ENCODE data around the gene MTARC2. TPM values are rescaled to one million over a fixed set of nuclear protein-coding genes. Genes with fewer than 3 reads are reported as not detected.

Gene MTARC2
- total RNA-seq, result 10 to 100 TPM; 26.7 to 41.8 (median 35.6) TPM
- long read RNA-seq, donor 1, transcript MARC2-202 (8 exons, 2,134 nt), result major isoform, 15 of 32 reads
- long read RNA-seq, donor 1, partial matches to known transcripts, result 5 of 32 reads
- long read RNA-seq, donor 1, other reads (novel, unspliced or antisense), result 9 of 32 reads
- long read RNA-seq, donor 2, transcript MARC2-202 (8 exons, 2,134 nt), result major isoform, 17 of 26 reads
- long read RNA-seq, donor 2, partial matches to known transcripts, result 1 of 26 reads
- long read RNA-seq, donor 2, other reads (novel, unspliced or antisense), result 6 of 26 reads

DNA sequence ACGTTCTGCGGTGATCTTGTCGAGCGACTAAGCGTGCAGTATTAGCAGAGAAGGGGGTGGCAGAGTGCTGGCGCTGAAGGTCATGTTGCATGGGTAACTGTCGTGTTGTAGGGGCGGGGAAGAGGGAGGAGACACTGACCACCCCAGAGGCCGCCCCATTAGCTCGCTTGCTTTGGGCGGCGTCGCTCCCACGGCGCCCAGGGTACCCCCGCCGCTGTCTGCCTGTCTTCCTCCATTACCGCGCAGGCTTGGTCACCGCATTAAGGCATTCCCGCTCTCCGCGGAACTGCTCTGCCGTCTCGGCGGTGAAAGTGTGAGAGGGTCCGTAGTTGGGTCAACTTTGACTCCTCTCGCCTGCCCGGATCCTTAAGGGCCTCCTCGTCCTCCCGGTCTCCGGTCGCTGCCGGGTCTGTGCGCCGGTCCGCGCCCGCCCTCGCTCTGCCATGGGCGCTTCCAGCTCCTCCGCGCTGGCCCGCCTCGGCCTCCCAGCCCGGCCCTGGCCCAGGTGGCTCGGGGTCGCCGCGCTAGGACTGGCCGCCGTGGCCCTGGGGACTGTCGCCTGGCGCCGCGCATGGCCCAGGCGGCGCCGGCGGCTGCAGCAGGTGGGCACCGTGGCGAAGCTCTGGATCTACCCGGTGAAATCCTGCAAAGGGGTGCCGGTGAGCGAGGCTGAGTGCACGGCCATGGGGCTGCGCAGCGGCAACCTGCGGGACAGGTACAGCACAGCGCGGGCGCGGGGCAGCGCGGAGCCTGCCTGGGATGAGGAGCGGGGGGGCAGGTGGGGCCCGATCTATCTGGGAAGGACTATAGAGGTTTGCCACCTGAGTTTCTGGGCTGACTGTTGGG lies at the start of gene MTARC2:
TSS of gene MTARC2 (plus strand) at position 234 of the 846 bp plus-strand sequence. CDS start at position 444, 210 bp downstream.
- Histone ChIP-seq H3K36me3 (ENCODE audit: low read depth) (no peaks in the 10 kb centered on the region), H3K9me3 (no peaks in the 10 kb centered on the region), H3K4me3 (peak within 1 kb of the TSS; percentile 52), H3K4me1 (ENCODE audit: low read depth) (peaks cover 24% of the 10 kb centered on the region)
- TF ChIP-seq, protein P1, sequence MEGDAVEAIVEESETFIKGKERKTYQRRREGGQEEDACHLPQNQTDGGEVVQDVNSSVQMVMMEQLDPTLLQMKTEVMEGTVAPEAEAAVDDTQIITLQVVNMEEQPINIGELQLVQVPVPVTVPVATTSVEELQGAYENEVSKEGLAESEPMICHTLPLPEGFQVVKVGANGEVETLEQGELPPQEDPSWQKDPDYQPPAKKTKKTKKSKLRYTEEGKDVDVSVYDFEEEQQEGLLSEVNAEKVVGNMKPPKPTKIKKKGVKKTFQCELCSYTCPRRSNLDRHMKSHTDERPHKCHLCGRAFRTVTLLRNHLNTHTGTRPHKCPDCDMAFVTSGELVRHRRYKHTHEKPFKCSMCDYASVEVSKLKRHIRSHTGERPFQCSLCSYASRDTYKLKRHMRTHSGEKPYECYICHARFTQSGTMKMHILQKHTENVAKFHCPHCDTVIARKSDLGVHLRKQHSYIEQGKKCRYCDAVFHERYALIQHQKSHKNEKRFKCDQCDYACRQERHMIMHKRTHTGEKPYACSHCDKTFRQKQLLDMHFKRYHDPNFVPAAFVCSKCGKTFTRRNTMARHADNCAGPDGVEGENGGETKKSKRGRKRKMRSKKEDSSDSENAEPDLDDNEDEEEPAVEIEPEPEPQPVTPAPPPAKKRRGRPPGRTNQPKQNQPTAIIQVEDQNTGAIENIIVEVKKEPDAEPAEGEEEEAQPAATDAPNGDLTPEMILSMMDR (IDR thresholded peaks at IDR 0.05), result no peak
- DNase-seq, result peak; percentile 83 to 84 (median 83)
- peak; percentile 89 for ATAC-seq
- intact Hi-C loops (cut with DNase I, micrococcal nuclease), result no loop called here

DNA sequence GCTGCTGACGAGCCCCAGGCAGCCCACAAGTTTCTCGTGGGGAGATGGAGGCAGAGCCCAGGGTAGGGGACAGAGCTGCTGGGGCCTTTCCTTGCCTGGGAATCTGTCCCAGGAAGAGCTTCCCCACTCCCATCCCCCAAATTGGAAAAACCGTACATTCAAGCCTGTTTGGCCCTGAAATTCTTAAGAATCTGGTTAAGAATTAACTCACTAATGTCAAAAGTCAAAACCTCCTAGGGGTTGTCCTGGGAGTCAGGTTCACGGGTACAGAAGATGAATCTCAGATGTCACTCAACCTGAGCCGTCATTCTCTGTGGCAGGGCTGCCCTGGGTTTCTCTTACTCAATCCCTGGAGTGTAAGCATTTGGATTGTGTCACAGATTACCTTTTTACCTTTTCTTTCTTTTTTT lies 49.5 kb upstream of the MTARC2 start:
- TF ChIP-seq, protein P1 (IDR thresholded peaks at IDR 0.05), result no peak
- Histone ChIP-seq H3K4me3 (no peak overlapping the region), H3K9me3 (no peaks in the 10 kb centered on the region), H3K4me1 (ENCODE audit: low read depth) (no peaks in the 10 kb centered on the region), H3K36me3 (ENCODE audit: low read depth) (no peaks in the 10 kb centered on the region)
- intact Hi-C loops (cut with DNase I, micrococcal nuclease), result no loop called here
- ATAC-seq (no peak), DNase-seq (no peak)

DNA sequence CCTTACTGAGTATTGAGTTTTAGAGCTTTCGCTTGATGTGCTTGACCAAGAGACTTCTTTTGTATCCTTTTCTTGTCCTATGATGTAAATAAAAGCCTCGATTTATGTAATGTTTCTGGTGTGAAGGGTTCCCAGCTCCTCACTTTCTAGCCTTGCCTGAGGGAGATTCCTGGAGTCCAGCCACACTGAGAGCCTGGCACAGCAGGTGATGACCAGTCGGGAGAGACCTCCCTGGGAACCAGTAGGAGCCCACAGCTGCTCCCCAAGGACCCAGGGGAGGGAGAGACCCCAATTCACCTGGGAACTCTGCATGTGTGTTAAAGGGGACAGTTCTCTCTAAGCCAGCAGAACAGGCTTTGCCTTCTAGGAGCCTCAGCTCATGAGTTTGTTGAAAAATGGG lies 49.1 kb upstream of the MTARC2 start:
- no peak for ATAC-seq
- H3K36me3 ChIP-seq (ENCODE audit: low read depth), result no peaks in the 10 kb centered on the region
- TF ChIP-seq, protein P1 (IDR thresholded peaks at IDR 0.05), result no peak
- intact Hi-C loops (cut with DNase I, micrococcal nuclease), result no loop called here
- no peak overlapping the region for H3K4me3 ChIP-seq
- no peaks in the 10 kb centered on the region for H3K9me3 ChIP-seq
- H3K4me1 ChIP-seq (ENCODE audit: low read depth), result no peaks in the 10 kb centered on the region
- DNase-seq, result no peak

DNA sequence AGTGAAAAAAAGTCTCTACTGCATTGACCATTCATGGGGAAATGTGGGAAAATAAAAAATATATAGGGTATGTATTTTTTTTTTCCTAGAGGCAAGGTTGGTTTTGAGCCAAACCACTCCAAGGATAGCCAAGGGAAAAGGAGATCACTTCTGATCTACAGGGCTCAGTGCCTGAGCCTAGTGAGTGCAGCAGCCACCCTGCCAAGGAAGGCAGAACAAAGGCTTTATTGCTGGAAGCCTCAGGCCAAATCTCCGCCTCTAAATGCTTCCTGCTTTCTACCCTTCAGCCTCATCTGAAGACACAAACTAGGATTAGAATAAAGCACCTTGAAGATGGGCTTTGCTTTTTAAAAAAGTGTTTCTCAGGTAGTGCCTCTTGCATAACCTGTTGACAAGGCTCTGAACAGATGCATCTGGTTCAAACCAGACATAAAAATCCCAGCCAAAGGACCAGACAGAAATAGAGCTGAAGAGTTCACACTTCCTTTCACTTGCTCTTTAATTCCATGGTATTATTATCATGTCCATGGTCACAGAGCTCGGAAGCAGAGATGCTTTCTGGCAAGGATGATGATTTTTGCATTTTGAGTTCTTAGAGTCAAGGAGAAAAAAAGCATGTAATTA lies 47.5 kb upstream of the MTARC2 start:
- H3K4me3 ChIP-seq, result no peak overlapping the region
- no peaks in the 10 kb centered on the region for H3K4me1 ChIP-seq (ENCODE audit: low read depth)
- TF ChIP-seq, protein P1 (IDR thresholded peaks at IDR 0.05), result no peak
- no peaks in the 10 kb centered on the region for H3K9me3 ChIP-seq
- DNase-seq (peak in 1 of 3 donors; percentile 26), ATAC-seq (peak; percentile 68)
- no peaks in the 10 kb centered on the region for H3K36me3 ChIP-seq (ENCODE audit: low read depth)
- intact Hi-C loops (cut with DNase I, micrococcal nuclease), result no loop called here

DNA sequence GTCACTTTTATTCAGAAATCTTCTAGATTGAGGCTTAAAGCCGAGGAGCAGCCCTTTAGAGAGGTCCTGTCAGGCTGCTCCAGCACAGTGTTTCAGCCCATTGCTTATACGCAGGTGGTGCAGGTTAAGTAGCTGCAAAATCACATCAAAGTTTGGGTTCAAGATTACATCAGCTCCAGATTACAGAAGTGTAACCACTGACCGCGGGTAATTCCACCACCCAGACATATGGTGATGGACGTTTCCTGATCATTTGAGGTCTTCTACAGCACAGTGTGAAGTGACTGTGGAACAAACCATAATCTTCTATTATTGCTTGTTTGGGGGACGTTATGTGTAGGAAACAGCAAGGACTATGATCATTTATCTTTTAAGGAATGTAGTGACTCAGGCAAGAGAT lies 46.1 kb upstream of the MTARC2 start:
- TF ChIP-seq, protein P1 (IDR thresholded peaks at IDR 0.05), result no peak
- Histone ChIP-seq H3K9me3 (no peaks in the 10 kb centered on the region), H3K4me1 (ENCODE audit: low read depth) (no peaks in the 10 kb centered on the region), H3K4me3 (no peak overlapping the region), H3K36me3 (ENCODE audit: low read depth) (no peaks in the 10 kb centered on the region)
- intact Hi-C loops (cut with DNase I, micrococcal nuclease), result no loop called here
- DNase-seq (no peak), ATAC-seq (no peak)
